Adipose tissue (tissue), 3 donors: ENCODE data around the gene FAM13A. TPM values are rescaled to one million over a fixed set of nuclear protein-coding genes. Genes with fewer than 3 reads are reported as not detected.

Source experiments
- H3K27ac ChIP-seq: one replicate; pipeline ENCODE4 v1.5.1; 2013; ENCODE audit warnings: low read depth, low read length
- WGBS, 3 donors: extraction: QIAGEN DNeasy Blood & Tissue Kit; methylation state at CpG; one replicate each; pipeline ENCODE4 v1.1.7; 2013; 5-methylcytosine and 5-hydroxymethylcytosine counted together
- polyA plus RNA-seq, 3 donors: library from polyadenylated mRNA; stranded (reverse); fragments of 200-250 nt; gene quantifications; one replicate each; pipeline ENCODE4 v1.2.3, GENCODE V29; 2013
- donor health status: healthy with polysubstance abuse.
- donor health status: Bipolar disorder and iron deficiency.
- donor health status: healthy.

Gene FAM13A
- polyA plus RNA-seq, 3 donors = 12.4 to 26.9 (median 12.9) TPM

- no peak overlapping the region for H3K27ac ChIP-seq
- 91 to 96% (median 93%) methylated on average over 1 of the region's 1 CpG for WGBS, 3 donors
Measured at GRCh38 chr4:88786011-88786410, 271.0 kb downstream of the FAM13A start.

- no peak overlapping the region for H3K27ac ChIP-seq
- 96 to 98% (median 97%) methylated on average over 1 of the region's 1 CpG for WGBS, 3 donors
Measured at GRCh38 chr4:88780389-88780788, 276.6 kb downstream of the FAM13A start.

GRCh38 chr4:88779431-88779830 lies 277.6 kb downstream of the FAM13A start:
- H3K27ac ChIP-seq = no peak overlapping the region
- 67 to 76% (median 76%) methylated on average over 3 of the region's 3 CpGs for WGBS, 3 donors

GRCh38 chr4:88775529-88775928 lies 281.5 kb downstream of the FAM13A start:
- H3K27ac ChIP-seq = no peak overlapping the region
- 90 to 97% (median 97%) methylated on average over 2 of the region's 2 CpGs for WGBS, 3 donors

GRCh38 chr4:88775026-88775425 lies 282.0 kb downstream of the FAM13A start:
- WGBS, 3 donors = 92 to 100% (median 96%) methylated on average over 1 of the region's 1 CpG
- no peak overlapping the region for H3K27ac ChIP-seq

- no peak overlapping the region for H3K27ac ChIP-seq
- WGBS, 3 donors = 53 to 92% (median 89%) methylated on average over 4 of the region's 4 CpGs
Measured at GRCh38 chr4:88771883-88772450, 285.0 kb downstream of the FAM13A start.

GRCh38 chr4:88765729-88766128 lies 291.3 kb downstream of the FAM13A start:
- WGBS, 3 donors = 59 to 71% (median 71%) methylated on average over 2 of the region's 2 CpGs
- H3K27ac ChIP-seq = no peak overlapping the region

GRCh38 chr4:88763075-88763474 lies 293.9 kb downstream of the FAM13A start:
- no peak overlapping the region for H3K27ac ChIP-seq
- WGBS, 3 donors = 59 to 89% (median 86%) methylated on average over 6 of the region's 6 CpGs

- 84 to 93% (median 89%) methylated on average over 2 of the region's 2 CpGs for WGBS, 3 donors
- no peak overlapping the region for H3K27ac ChIP-seq
Measured at GRCh38 chr4:88761861-88762523, 295.0 kb downstream of the FAM13A start.

GRCh38 chr4:88761342-88761741 lies 295.6 kb downstream of the FAM13A start:
- WGBS, 3 donors = 84 to 91% (median 90%) methylated on average over 3 of the region's 3 CpGs
- H3K27ac ChIP-seq = no peak overlapping the region

GRCh38 chr4:88759895-88760290 lies 297.1 kb downstream of the FAM13A start:
- 54 to 67% (median 66%) methylated on average over 2 of the region's 2 CpGs for WGBS, 3 donors
- H3K27ac ChIP-seq = no peak overlapping the region

GRCh38 chr4:88759039-88759894 lies 297.7 kb downstream of the FAM13A start:
- WGBS, 3 donors = 32 to 54% (median 45%) methylated on average over 12 of the region's 12 CpGs
- no peak overlapping the region for H3K27ac ChIP-seq

- no peak overlapping the region for H3K27ac ChIP-seq
- 46 to 69% (median 62%) methylated on average over 8 of the region's 8 CpGs for WGBS, 3 donors
Measured at GRCh38 chr4:88758264-88758663, 298.7 kb downstream of the FAM13A start.

- no peak overlapping the region for H3K27ac ChIP-seq
- 84 to 89% (median 88%) methylated on average over 6 of the region's 6 CpGs for WGBS, 3 donors
Measured at GRCh38 chr4:88757776-88758175, 299.2 kb downstream of the FAM13A start.

GRCh38 chr4:88757067-88757466 lies 299.9 kb downstream of the FAM13A start:
- no peak overlapping the region for H3K27ac ChIP-seq

GRCh38 chr4:88756149-88756548 lies 300.8 kb downstream of the FAM13A start:
- 81 to 89% (median 88%) methylated on average over 5 of the region's 5 CpGs for WGBS, 3 donors
- H3K27ac ChIP-seq = no peak overlapping the region

GRCh38 chr4:88755454-88755853 lies 301.5 kb downstream of the FAM13A start:
- 68 to 98% (median 97%) methylated on average over 1 of the region's 1 CpG for WGBS, 3 donors
- no peak overlapping the region for H3K27ac ChIP-seq

GRCh38 chr4:88754796-88755195 lies 302.2 kb downstream of the FAM13A start:
- whole genome bisulfite sequencing, 3 donors = 33 to 95% (median 95%) methylated on average over 3 of the region's 3 CpGs

More at GRCh38 chr4:88754796-88755195, 302.2 kb downstream of the FAM13A start:
- no peak overlapping the region for H3K27ac ChIP-seq
